Thyroid gland (tissue), 4 donors: ENCODE measurements around the gene SUPT3H. TPM values are rescaled to one million over a fixed set of nuclear protein-coding genes. Genes with fewer than 3 reads are reported as not detected.

Source experiments
- DNase-seq, 2 donors: peaks; one replicate each; pipeline ENCODE4 v3.0.0-alpha.2; 2019
- H3K27ac ChIP-seq, 3 donors: fragments of 200-600 bp; sonication (generic); 1 replicate in 2 of 3; 2 replicates in 1 of 3; pipeline ENCODE4 v1.5.1; 2016 to 2019; ENCODE audit warnings: mild to moderate bottlenecking in 1 of 3, moderate library complexity in 1 of 3
- H3K27me3 ChIP-seq: fragments of 200-600 bp; sonication (generic); one replicate; pipeline ENCODE4 v1.5.1; 2019
- H3K36me3 ChIP-seq, 2 donors: fragments of 200-600 bp; sonication (generic); one replicate each; pipeline ENCODE4 v1.5.1; 2016 to 2019
- H3K4me1 ChIP-seq, 2 donors: fragments of 200-600 bp; sonication (generic); one replicate each; pipeline ENCODE4 v1.5.1; 2017 to 2019
- H3K4me3 ChIP-seq, 3 donors: fragments of 200-600 bp; sonication (generic); replicated peaks in 1 of 3; 1 replicate in 2 of 3; 2 replicates in 1 of 3; pipeline ENCODE4 v1.5.1; 2016; ENCODE audit warnings: mild to moderate bottlenecking in 1 of 3
- H3K9me3 ChIP-seq: fragments of 200-600 bp; sonication (generic); one replicate; pipeline ENCODE4 v1.5.1; 2017
- CTCF ChIP-seq, 6 experiments: fragments of 200-600 bp in 3 of 6; fragments of 450-650 bp in 3 of 6; sonication (generic) in 3 of 6; IDR thresholded peaks; one replicate each; pipeline ENCODE4 v1.5.1; 2016 to 2019; ENCODE audit warnings: antibody characterized with exemption in 6 of 6, mild to moderate bottlenecking in 2 of 6, inconsistent platforms in 1 of 6, moderate library complexity in 1 of 6
- POLR2A ChIP-seq, 2 donors: fragments of 450-650 bp; IDR thresholded peaks; one replicate each; pipeline ENCODE4 v1.6.1; 2017; ENCODE audit warnings: antibody characterized with exemption in 2 of 2, mild to moderate bottlenecking in 2 of 2, moderate library complexity in 1 of 2
- WGBS, 2 donors: methylation state at CpG; one replicate each; pipeline ENCODE4 v1.1.5; 2017; 5-methylcytosine and 5-hydroxymethylcytosine counted together
- intact Hi-C: fragments of 100-400 bp; cut with DNase I; formaldehyde crosslinking; loops from one replicate; pipeline ENCODE4 v1.15.1; 2023
- total RNA-seq, 4 donors: library from RNA; depleted of rRNA; stranded (reverse); fragments of >200 nt; gene quantifications; one replicate each; pipeline ENCODE4 v1.2.3, GENCODE V29; 2016

Gene SUPT3H
- total RNA-seq, 4 donors from 2014 or later: 9.8 to 21.6 (median 11.1) TPM

GRCh38 chr6:44966449-44967092 is 411.2 kb downstream of the SUPT3H start:
- DNase-seq: no peak
- H3K4me1 ChIP-seq: no peaks in the 10 kb centered on the region
- no peak overlapping the region for H3K4me3 ChIP-seq
- intact Hi-C loops: no loop called here
- H3K27me3 ChIP-seq: no peaks in the 10 kb centered on the region
- TF ChIP-seq POLR2A (IDR thresholded peaks at IDR 0.05) (no peak), CTCF (IDR thresholded peaks at IDR 0.05) (no peak)
- no peak overlapping the region for H3K27ac ChIP-seq
- H3K9me3 ChIP-seq: no peaks in the 10 kb centered on the region
- WGBS, 2 donors: 78 to 84% methylated on average over 2 of the region's 2 CpGs
- H3K36me3 ChIP-seq: no peaks in the 10 kb centered on the region

GRCh38 chr6:44965708-44966107 is 412.0 kb downstream of the SUPT3H start:
- DNase-seq: no peak
- intact Hi-C loops: no loop called here
- Histone ChIP-seq H3K4me3 (no peak overlapping the region), H3K27me3 (no peaks in the 10 kb centered on the region), H3K27ac (no peak overlapping the region), H3K36me3 (no peaks in the 10 kb centered on the region), H3K4me1 (no peaks in the 10 kb centered on the region), H3K9me3 (no peaks in the 10 kb centered on the region)
- no peak for TF ChIP-seq POLR2A (IDR thresholded peaks at IDR 0.05)
- TF ChIP-seq CTCF (IDR thresholded peaks at IDR 0.05): no peak
- WGBS, 2 donors: 95 to 99% methylated on average over 4 of the region's 4 CpGs

GRCh38 chr6:44960898-44961297 is 416.8 kb downstream of the SUPT3H start:
- H3K27ac ChIP-seq: no peak overlapping the region
- TF ChIP-seq POLR2A (IDR thresholded peaks at IDR 0.05) (no peak), CTCF (IDR thresholded peaks at IDR 0.05) (no peak)
- no peak overlapping the region for H3K4me3 ChIP-seq
- H3K36me3 ChIP-seq: no peaks in the 10 kb centered on the region
- no peaks in the 10 kb centered on the region for H3K4me1 ChIP-seq
- intact Hi-C loops: no loop called here
- no peaks in the 10 kb centered on the region for H3K9me3 ChIP-seq
- 90 to 94% methylated on average over 4 of the region's 4 CpGs for WGBS, 2 donors
- H3K27me3 ChIP-seq: no peaks in the 10 kb centered on the region
- no peak for DNase-seq

- intact Hi-C loops: no loop called here
- H3K9me3 ChIP-seq: no peaks in the 10 kb centered on the region
- H3K36me3 ChIP-seq: no peaks in the 10 kb centered on the region
- DNase-seq: no peak
- no peaks in the 10 kb centered on the region for H3K4me1 ChIP-seq
- 94% methylated on average over 3 of the region's 3 CpGs for WGBS, 2 donors
- H3K27me3 ChIP-seq: no peaks in the 10 kb centered on the region
- TF ChIP-seq CTCF (IDR thresholded peaks at IDR 0.05) (no peak), POLR2A (IDR thresholded peaks at IDR 0.05) (no peak)
- H3K27ac ChIP-seq: no peak overlapping the region
- H3K4me3 ChIP-seq: no peak overlapping the region
These were observed 418.1 kb downstream of the SUPT3H start for GRCh38 chr6:44959651-44960050.

- no peak for DNase-seq
- no peak overlapping the region for H3K27ac ChIP-seq
These were observed 420.6 kb downstream of the SUPT3H start for GRCh38 chr6:44957156-44957555.

More at GRCh38 chr6:44957156-44957555, 420.6 kb downstream of the SUPT3H start:
- Histone ChIP-seq H3K36me3 (no peaks in the 10 kb centered on the region), H3K4me1 (no peaks in the 10 kb centered on the region), H3K9me3 (no peaks in the 10 kb centered on the region), H3K27me3 (no peaks in the 10 kb centered on the region), H3K4me3 (no peak overlapping the region)
- intact Hi-C loops: no loop called here
- 89 to 94% methylated on average over 4 of the region's 4 CpGs for WGBS, 2 donors
- TF ChIP-seq POLR2A (IDR thresholded peaks at IDR 0.05) (no peak), CTCF (IDR thresholded peaks at IDR 0.05) (no peak)
